ENCODE results near the gene PLCB1.

The PLCB1 gene

GRCh38 chr20:8583012-8583565, 451.0 kb downstream of the PLCB1 start:
- Histone ChIP-seq H4K20me1 (ENCODE audit: insufficient read depth, low read length) (0 out of 2 replicates have a peak, but pooled peaks cover 2% of the 10 kb centered on the region), H3K4me1 (ENCODE audit: insufficient read depth, low read length) (no peaks in the 10 kb centered on the region), H3K9me3 (ENCODE audit: insufficient read depth, low read length, severe bottlenecking) (no peaks in the 10 kb centered on the region), H3K27ac (ENCODE audit: low read length) (no peak overlapping the region), H2AFZ (ENCODE audit: low read depth, low read length) (no peak overlapping the region), H3K79me2 (ENCODE audit: insufficient read depth, low read length) (no peaks in the 10 kb centered on the region), H3K9ac (ENCODE audit: low read depth, low read length) (no peak overlapping the region), H3K36me3 (ENCODE audit: insufficient read depth, low read length) (no peaks in the 10 kb centered on the region), H3K27me3 (ENCODE audit: insufficient read depth, low read length, poor library complexity) (no peaks in the 10 kb centered on the region), H3K4me3 (ENCODE audit: low read depth in 1 of 2, low read length in 2 of 2) (no peak overlapping the region), H3K4me2 (ENCODE audit: insufficient read depth, low read length) (no peak overlapping the region)
- ATAC-seq (ENCODE audit: insufficient read depth, low read depth) (no peak), DNase-seq (no peak)
- no peak for TF ChIP-seq EZH2 (IDR thresholded peaks at IDR 0.05; ENCODE audit: borderline replicate concordance, low read depth, low read length, severe bottlenecking)
- TF ChIP-seq, protein P1, sequence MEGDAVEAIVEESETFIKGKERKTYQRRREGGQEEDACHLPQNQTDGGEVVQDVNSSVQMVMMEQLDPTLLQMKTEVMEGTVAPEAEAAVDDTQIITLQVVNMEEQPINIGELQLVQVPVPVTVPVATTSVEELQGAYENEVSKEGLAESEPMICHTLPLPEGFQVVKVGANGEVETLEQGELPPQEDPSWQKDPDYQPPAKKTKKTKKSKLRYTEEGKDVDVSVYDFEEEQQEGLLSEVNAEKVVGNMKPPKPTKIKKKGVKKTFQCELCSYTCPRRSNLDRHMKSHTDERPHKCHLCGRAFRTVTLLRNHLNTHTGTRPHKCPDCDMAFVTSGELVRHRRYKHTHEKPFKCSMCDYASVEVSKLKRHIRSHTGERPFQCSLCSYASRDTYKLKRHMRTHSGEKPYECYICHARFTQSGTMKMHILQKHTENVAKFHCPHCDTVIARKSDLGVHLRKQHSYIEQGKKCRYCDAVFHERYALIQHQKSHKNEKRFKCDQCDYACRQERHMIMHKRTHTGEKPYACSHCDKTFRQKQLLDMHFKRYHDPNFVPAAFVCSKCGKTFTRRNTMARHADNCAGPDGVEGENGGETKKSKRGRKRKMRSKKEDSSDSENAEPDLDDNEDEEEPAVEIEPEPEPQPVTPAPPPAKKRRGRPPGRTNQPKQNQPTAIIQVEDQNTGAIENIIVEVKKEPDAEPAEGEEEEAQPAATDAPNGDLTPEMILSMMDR (IDR thresholded peaks at IDR 0.05; ENCODE audit: borderline replicate concordance, extremely low read depth, low read length, poor library complexity, severe bottlenecking) = no peak

DNA sequence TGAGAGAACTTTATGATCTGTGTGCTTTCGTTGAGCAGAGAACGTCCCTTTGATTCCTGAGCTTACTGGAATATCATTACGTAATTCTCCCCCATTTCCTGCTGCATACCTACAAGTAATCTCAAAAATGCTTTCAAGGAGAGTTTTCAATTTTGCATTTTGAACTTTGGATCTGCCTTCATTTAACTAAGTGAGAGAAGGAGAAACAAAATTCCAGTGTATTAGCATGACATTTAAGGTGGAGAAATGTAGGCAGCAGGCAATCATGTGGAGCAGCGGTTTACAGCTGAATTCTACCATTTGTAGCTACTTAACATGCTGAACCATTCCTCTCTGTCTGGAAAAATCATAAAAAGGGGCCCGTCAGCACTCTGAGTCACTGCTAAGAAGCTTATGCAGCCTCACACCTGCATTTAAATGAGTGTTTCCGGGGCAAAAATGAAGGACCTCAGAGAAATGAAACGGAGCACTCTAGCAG, 451.5 kb downstream of the PLCB1 start:
- Histone ChIP-seq H2AFZ (ENCODE audit: low read depth, low read length) (no peak overlapping the region), H3K36me3 (ENCODE audit: insufficient read depth, low read length) (no peaks in the 10 kb centered on the region), H4K20me1 (ENCODE audit: insufficient read depth, low read length) (0 out of 2 replicates have a peak, but pooled peaks cover 2% of the 10 kb centered on the region), H3K4me3 (ENCODE audit: low read depth in 1 of 2, low read length in 2 of 2) (no peak overlapping the region), H3K4me1 (ENCODE audit: insufficient read depth, low read length) (no peaks in the 10 kb centered on the region), H3K9me3 (ENCODE audit: insufficient read depth, low read length, severe bottlenecking) (no peaks in the 10 kb centered on the region), H3K4me2 (ENCODE audit: insufficient read depth, low read length) (no peak overlapping the region), H3K79me2 (ENCODE audit: insufficient read depth, low read length) (no peaks in the 10 kb centered on the region), H3K27ac (ENCODE audit: low read length) (no peak overlapping the region), H3K27me3 (ENCODE audit: insufficient read depth, low read length, poor library complexity) (no peaks in the 10 kb centered on the region), H3K9ac (ENCODE audit: low read depth, low read length) (no peak overlapping the region)
- ATAC-seq (ENCODE audit: insufficient read depth, low read depth) = no peak
- no peak for DNase-seq
- TF ChIP-seq, protein P1 (IDR thresholded peaks at IDR 0.05; ENCODE audit: borderline replicate concordance, extremely low read depth, low read length, poor library complexity, severe bottlenecking) = no peak
- TF ChIP-seq EZH2 (IDR thresholded peaks at IDR 0.05; ENCODE audit: borderline replicate concordance, low read depth, low read length, severe bottlenecking) = no peak

DNA sequence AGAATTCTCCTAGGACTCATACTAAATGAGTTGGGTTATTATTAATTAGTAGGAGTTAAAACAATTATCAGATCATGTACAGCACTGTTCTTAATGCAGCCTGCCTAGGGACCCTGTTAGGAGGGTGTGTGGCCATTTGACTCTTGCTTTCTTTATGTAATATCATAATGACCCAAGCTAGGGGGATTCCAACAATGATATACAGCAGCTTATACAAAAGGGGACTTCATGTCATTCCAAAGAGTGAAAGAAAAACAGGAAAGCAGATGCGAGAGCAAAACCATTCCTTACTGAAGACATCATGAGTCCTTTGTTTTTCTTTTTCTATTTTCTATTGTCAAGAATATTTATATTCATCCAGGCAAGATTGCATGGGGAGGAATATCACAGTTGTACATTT, 455.2 kb downstream of the PLCB1 start:
- no peak overlapping the region for H3K4me3 ChIP-seq (ENCODE audit: low read depth in 1 of 2, low read length in 2 of 2)
- ATAC-seq (ENCODE audit: insufficient read depth, low read depth) = no peak
- H2AFZ ChIP-seq (ENCODE audit: low read depth, low read length) = no peak overlapping the region
- H3K4me1 ChIP-seq (ENCODE audit: insufficient read depth, low read length) = no peaks in the 10 kb centered on the region
- H3K9ac ChIP-seq (ENCODE audit: low read depth, low read length) = no peak overlapping the region
- no peaks in the 10 kb centered on the region for H3K36me3 ChIP-seq (ENCODE audit: insufficient read depth, low read length)
- H4K20me1 ChIP-seq (ENCODE audit: insufficient read depth, low read length) = no peaks in the 10 kb centered on the region
- no peak for TF ChIP-seq EZH2 (IDR thresholded peaks at IDR 0.05; ENCODE audit: borderline replicate concordance, low read depth, low read length, severe bottlenecking)
- TF ChIP-seq, protein P1 (IDR thresholded peaks at IDR 0.05; ENCODE audit: borderline replicate concordance, extremely low read depth, low read length, poor library complexity, severe bottlenecking) = no peak
- DNase-seq = no peak
- no peaks in the 10 kb centered on the region for H3K27me3 ChIP-seq (ENCODE audit: insufficient read depth, low read length, poor library complexity)
- no peaks in the 10 kb centered on the region; the same call in 1 of the 2 replicates for H3K79me2 ChIP-seq (ENCODE audit: insufficient read depth, low read length)
- H3K9me3 ChIP-seq (ENCODE audit: insufficient read depth, low read length, severe bottlenecking) = no peaks in the 10 kb centered on the region
- H3K4me2 ChIP-seq (ENCODE audit: insufficient read depth, low read length) = no peak overlapping the region
- H3K27ac ChIP-seq (ENCODE audit: low read length) = no peak overlapping the region
